Left lung (tissue), 10 donors: ENCODE measurements around the gene PPP1R13B. TPM values are rescaled to one million over a fixed set of nuclear protein-coding genes. Genes with fewer than 3 reads are reported as not detected.
"Not testable (repeated sequence)": the region's sequence is repeated elsewhere in the genome, so short reads cannot be mapped to it uniquely, and the experiment has no call there.

Experiments used
- ATAC-seq: fragments of 200-7000 bp; cut with Tn5 transposase; one replicate; pipeline ENCODE4 v1.9.1; 2020; ENCODE audit warnings: moderate library complexity
- DNase-seq, 4 donors: peaks; one replicate each; pipeline ENCODE4 v3.0.0-alpha.2; 2013 to 2020
- H3K27ac ChIP-seq, 2 donors: fragments of 200-600 bp; sonication (generic) in 1 of 2; one replicate each; pipeline versions ENCODE4 v1.5.0 to v1.8.0; 2020 to 2021
- H3K27me3 ChIP-seq, 2 donors: fragments of 200-600 bp; sonication (generic) in 1 of 2; one replicate each; pipeline versions ENCODE4 v1.5.0 to v1.8.0; 2020 to 2021
- H3K36me3 ChIP-seq, 2 donors: fragments of 200-600 bp; sonication (generic) in 1 of 2; one replicate each; pipeline versions ENCODE4 v1.5.0 to v1.8.0; 2020 to 2021
- H3K4me1 ChIP-seq, 2 donors: fragments of 200-600 bp; one replicate each; pipeline ENCODE4 v1.8.0; 2021
- H3K4me3 ChIP-seq, 2 donors: fragments of 200-600 bp; sonication (generic) in 1 of 2; one replicate each; pipeline versions ENCODE4 v1.5.0 to v1.8.0; 2020 to 2021; ENCODE audit warnings: mild to moderate bottlenecking in 1 of 2
- H3K9me3 ChIP-seq, 2 donors: fragments of 200-600 bp; sonication (generic) in 1 of 2; one replicate each; pipeline versions ENCODE4 v1.5.0 to v1.8.0; 2020 to 2021
- CTCF ChIP-seq, 2 donors: fragments of 200-600 bp; sonication (generic) in 1 of 2; IDR thresholded peaks; one replicate each; pipeline versions ENCODE4 v1.5.0 to v1.8.0; 2021; ENCODE audit warnings: antibody characterized with exemption in 2 of 2
- intact Hi-C, 2 donors: fragments of 100-400 bp; cut with DNase I; formaldehyde crosslinking; loops; one replicate each; pipeline versions ENCODE4 v1.11.2 to v1.14.2; 2022
- polyA plus RNA-seq, 6 donors: library from polyadenylated mRNA; unstranded; fragments of 120-200 nt; gene quantifications; one replicate each; pipeline ENCODE4 v1.2.1, GENCODE V29; 2013; ENCODE audit not compliant: insufficient read length in 6 of 6
- total RNA-seq, 2 donors: library from RNA; stranded (reverse); fragmentation: NEBNext Ultra II Directional; extraction: Animal tissue kit (Norgen Biotek cat#: 25700); gene quantifications; one replicate each; pipeline ENCODE4 v1.2.1, GENCODE V29; 2021
- donor health status: DM: no; HTN: yes; CAD: no.
- donor health status: DM: no; HTN: no; CAD: no.

PPP1R13B gene
- total and polyA plus RNA-seq, 8 donors, result 48.0 to 86.9 (median 61.7) TPM

- Histone ChIP-seq H3K36me3 (peaks cover 0 to 86% of the 10 kb centered on the region in 2 donors), H3K27me3 (no peaks in the 10 kb centered on the region), H3K4me1 (peaks cover 2 to 22% of the 10 kb centered on the region in 2 donors), H3K9me3 (no peaks in the 10 kb centered on the region), H3K4me3 (no peak overlapping the region), H3K27ac (no peak overlapping the region)
- intact Hi-C loops, result loop anchor here in 1 of 2 donors (10.0 kb wide), 1 partner anchor 117 kb away; no protein-coding TSS in a partner anchor
- ATAC-seq (no peak), DNase-seq (no peak)
- no peak for TF ChIP-seq CTCF (IDR thresholded peaks at IDR 0.05)
These were observed 155.2 kb downstream of the PPP1R13B start for GRCh38 chr14:103692159-103692558.

- peaks cover 2 to 17% of the 10 kb centered on the region in 2 donors for H3K4me1 ChIP-seq
- not testable (repeated sequence) for H3K9me3 ChIP-seq, DNase-seq, H3K27me3 ChIP-seq, ATAC-seq, H3K27ac ChIP-seq, H3K4me3 ChIP-seq
- peaks cover 0 to 88% of the 10 kb centered on the region in 2 donors for H3K36me3 ChIP-seq
- intact Hi-C loops, result loop anchor here in 1 of 2 donors (10.0 kb wide), 1 partner anchor 117 kb away; no protein-coding TSS in a partner anchor
These were observed 155.7 kb downstream of the PPP1R13B start for GRCh38 chr14:103691655-103692054.

- Histone ChIP-seq H3K27me3 (no peaks in the 10 kb centered on the region), H3K4me3 (no peak overlapping the region), H3K36me3 (peaks cover 0 to 90% of the 10 kb centered on the region in 2 donors), H3K4me1 (peaks cover 2 to 10% of the 10 kb centered on the region in 2 donors), H3K9me3 (no peaks in the 10 kb centered on the region), H3K27ac (no peak overlapping the region)
- no peak for TF ChIP-seq CTCF (IDR thresholded peaks at IDR 0.05)
- intact Hi-C loops, result loop anchor here in 1 of 2 donors (10.0 kb wide), 1 partner anchor 116 kb away; no protein-coding TSS in a partner anchor
- no peak for DNase-seq
- ATAC-seq, result no peak
These were observed 157.0 kb downstream of the PPP1R13B start for GRCh38 chr14:103690332-103690731.

GRCh38 chr14:103688906-103689902 lies 158.2 kb downstream of the PPP1R13B start:
- TF ChIP-seq CTCF (IDR thresholded peaks at IDR 0.05), result no peak
- peak in 3 of 4 donors; percentile 63 to 82 (median 69) for DNase-seq

GRCh38 chr14:103688441-103688840 lies 158.9 kb downstream of the PPP1R13B start:
- peaks cover 0 to 4% of the 10 kb centered on the region in 2 donors for H3K4me1 ChIP-seq
- DNase-seq (no peak), ATAC-seq (no peak)
- peaks cover 0 to 92% of the 10 kb centered on the region in 2 donors for H3K36me3 ChIP-seq
- no peak overlapping the region for H3K4me3 ChIP-seq
- H3K27me3 ChIP-seq, result no peaks in the 10 kb centered on the region
- TF ChIP-seq CTCF (IDR thresholded peaks at IDR 0.05), result no peak
- H3K9me3 ChIP-seq, result no peaks in the 10 kb centered on the region
- no peak overlapping the region for H3K27ac ChIP-seq
- intact Hi-C loops, result no loop called here

More at GRCh38 chr14:103688906-103689902, 158.2 kb downstream of the PPP1R13B start:
- Histone ChIP-seq H3K4me1 (peaks cover 2 to 10% of the 10 kb centered on the region in 2 donors), H3K4me3 (no peak overlapping the region), H3K9me3 (no peaks in the 10 kb centered on the region), H3K27me3 (no peaks in the 10 kb centered on the region), H3K27ac (no peak overlapping the region), H3K36me3 (peaks cover 0 to 92% of the 10 kb centered on the region in 2 donors)
- intact Hi-C loops, result no loop called here
- ATAC-seq, result peak; percentile 73
